Osteocyte (in vitro differentiated cells): ENCODE data around the gene SPPL2A. TPM values are rescaled to one million over a fixed set of nuclear protein-coding genes. Genes with fewer than 3 reads are reported as not detected.

ENCODE experiments used
- DNase-seq: peaks from one replicate; pipeline ENCODE4 v3.0.0; 2021; ENCODE audit warnings: mixed read lengths; ENCODE audit not compliant: unreplicated experiment; ENCODE audit errors: extremely low spot score
- H3K27ac Mint-ChIP-seq: one replicate; pipeline ENCODE4 v1.8.0; 2021; ENCODE audit warnings: mild to moderate bottlenecking, mixed read lengths; ENCODE audit not compliant: unreplicated experiment
- H3K27me3 Mint-ChIP-seq: one replicate; pipeline ENCODE4 v1.8.0; 2021; ENCODE audit warnings: mixed read lengths; ENCODE audit not compliant: unreplicated experiment
- H3K36me3 Mint-ChIP-seq: one replicate; pipeline ENCODE4 v1.8.0; 2021; ENCODE audit warnings: mixed read lengths; ENCODE audit not compliant: unreplicated experiment
- H3K4me1 Mint-ChIP-seq: one replicate; pipeline ENCODE4 v1.8.0; 2021; ENCODE audit warnings: mixed read lengths; ENCODE audit not compliant: unreplicated experiment
- H3K4me3 Mint-ChIP-seq: one replicate; pipeline ENCODE4 v1.8.0; 2021; ENCODE audit warnings: mild to moderate bottlenecking, moderate library complexity, mixed read lengths; ENCODE audit not compliant: unreplicated experiment
- H3K9me3 Mint-ChIP-seq: one replicate; pipeline ENCODE4 v1.8.0; 2021; ENCODE audit warnings: mixed read lengths; ENCODE audit not compliant: unreplicated experiment
- total RNA-seq: library from RNA; stranded (reverse); gene quantifications from 2 replicates; pipeline ENCODE4 v1.2.1, GENCODE V29; 2021
- TF ChIP-seq, protein P1 (sequence below): fragments of 200-600 bp; sonication (generic); IDR thresholded peaks from 2 replicates; pipeline ENCODE4 v1.5.0; 2021; ENCODE audit warnings: antibody characterized with exemption, mild to moderate bottlenecking, moderate library complexity

The SPPL2A gene
- total RNA-seq, 1 donor from 2014 or later = 118 TPM

GRCh38 chr15:50783895-50784294 lies 18.4 kb upstream of the SPPL2A start:
- no peak for DNase-seq
- Mint-ChIP-seq H3K27ac (no peak overlapping the region), H3K4me3 (no peak overlapping the region), H3K27me3 (peaks cover 11% of the 10 kb centered on the region), H3K9me3 (no peaks in the 10 kb centered on the region), H3K4me1 (peaks cover 3% of the 10 kb centered on the region), H3K36me3 (no peaks in the 10 kb centered on the region)
- TF ChIP-seq, protein P1, sequence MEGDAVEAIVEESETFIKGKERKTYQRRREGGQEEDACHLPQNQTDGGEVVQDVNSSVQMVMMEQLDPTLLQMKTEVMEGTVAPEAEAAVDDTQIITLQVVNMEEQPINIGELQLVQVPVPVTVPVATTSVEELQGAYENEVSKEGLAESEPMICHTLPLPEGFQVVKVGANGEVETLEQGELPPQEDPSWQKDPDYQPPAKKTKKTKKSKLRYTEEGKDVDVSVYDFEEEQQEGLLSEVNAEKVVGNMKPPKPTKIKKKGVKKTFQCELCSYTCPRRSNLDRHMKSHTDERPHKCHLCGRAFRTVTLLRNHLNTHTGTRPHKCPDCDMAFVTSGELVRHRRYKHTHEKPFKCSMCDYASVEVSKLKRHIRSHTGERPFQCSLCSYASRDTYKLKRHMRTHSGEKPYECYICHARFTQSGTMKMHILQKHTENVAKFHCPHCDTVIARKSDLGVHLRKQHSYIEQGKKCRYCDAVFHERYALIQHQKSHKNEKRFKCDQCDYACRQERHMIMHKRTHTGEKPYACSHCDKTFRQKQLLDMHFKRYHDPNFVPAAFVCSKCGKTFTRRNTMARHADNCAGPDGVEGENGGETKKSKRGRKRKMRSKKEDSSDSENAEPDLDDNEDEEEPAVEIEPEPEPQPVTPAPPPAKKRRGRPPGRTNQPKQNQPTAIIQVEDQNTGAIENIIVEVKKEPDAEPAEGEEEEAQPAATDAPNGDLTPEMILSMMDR = no peak

DNA sequence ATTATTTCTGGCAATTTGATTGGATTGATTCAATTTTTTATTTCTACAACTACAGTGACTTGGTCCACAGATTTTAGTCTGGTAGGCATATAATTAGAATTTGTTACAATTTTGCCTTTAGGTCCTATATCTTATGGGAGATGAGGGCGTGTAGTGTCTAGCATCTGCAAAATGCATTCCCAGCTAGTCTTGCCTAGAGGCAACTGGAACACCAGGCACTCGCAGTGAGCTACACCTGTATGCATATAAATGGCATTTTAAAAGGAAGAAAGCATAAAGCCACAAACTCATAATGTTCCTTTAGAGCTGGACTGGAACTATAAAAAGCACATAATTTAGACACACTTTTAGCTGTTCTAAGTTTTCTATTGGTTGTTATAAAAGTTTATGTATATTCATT lies 17.9 kb upstream of the SPPL2A start:
- Mint-ChIP-seq H3K36me3 (no peaks in the 10 kb centered on the region), H3K9me3 (no peaks in the 10 kb centered on the region), H3K27me3 (peaks cover 11% of the 10 kb centered on the region), H3K4me3 (no peak overlapping the region), H3K27ac (no peak overlapping the region), H3K4me1 (peaks cover 3% of the 10 kb centered on the region)
- no peak for DNase-seq
- TF ChIP-seq, protein P1 = no peak

- no peak for DNase-seq
- TF ChIP-seq, protein P1 = no peak
- peaks cover 4% of the 10 kb centered on the region for H3K27me3 Mint-ChIP-seq
- H3K36me3 Mint-ChIP-seq = no peaks in the 10 kb centered on the region
- no peak overlapping the region for H3K27ac Mint-ChIP-seq
- H3K4me3 Mint-ChIP-seq = no peak overlapping the region
- no peaks in the 10 kb centered on the region for H3K4me1 Mint-ChIP-seq
- H3K9me3 Mint-ChIP-seq = no peaks in the 10 kb centered on the region
These were observed 12.6 kb upstream of the SPPL2A start for GRCh38 chr15:50778086-50778485.

- no peaks in the 10 kb centered on the region for H3K4me1 Mint-ChIP-seq
- TF ChIP-seq, protein P1 = no peak
- no peaks in the 10 kb centered on the region for H3K27me3 Mint-ChIP-seq
- no peak overlapping the region for H3K4me3 Mint-ChIP-seq
- no peaks in the 10 kb centered on the region for H3K36me3 Mint-ChIP-seq
- H3K27ac Mint-ChIP-seq = no peak overlapping the region
- DNase-seq = no peak
- no peaks in the 10 kb centered on the region for H3K9me3 Mint-ChIP-seq
These were observed 11.5 kb upstream of the SPPL2A start for GRCh38 chr15:50777042-50777441.

DNA sequence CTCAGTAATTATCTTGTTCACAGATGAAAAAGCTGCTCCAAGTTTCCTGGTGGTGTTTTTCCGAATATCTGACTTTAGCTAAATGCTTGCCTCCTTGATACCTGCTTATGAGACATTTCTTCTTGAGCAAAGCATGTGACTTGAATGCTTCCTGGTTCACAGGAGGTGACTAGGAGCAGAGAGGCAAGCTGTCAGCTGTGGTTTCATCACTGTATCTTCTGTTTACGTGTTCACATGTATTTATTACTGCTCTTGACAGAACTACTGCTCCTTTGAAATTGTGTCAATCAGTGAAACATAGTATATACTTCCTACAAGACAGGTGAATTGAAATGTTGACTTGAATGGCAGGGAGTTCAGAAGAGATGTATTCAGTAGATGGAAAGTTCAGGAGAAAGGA lies 8.9 kb upstream of the SPPL2A start:
- no peak overlapping the region for H3K27ac Mint-ChIP-seq
- H3K36me3 Mint-ChIP-seq = no peaks in the 10 kb centered on the region
- no peak overlapping the region for H3K4me3 Mint-ChIP-seq
- no peaks in the 10 kb centered on the region for H3K4me1 Mint-ChIP-seq
- DNase-seq = no peak
- no peaks in the 10 kb centered on the region for H3K27me3 Mint-ChIP-seq
- TF ChIP-seq, protein P1 = no peak
- H3K9me3 Mint-ChIP-seq = no peaks in the 10 kb centered on the region
